Prostate gland (tissue), 2 donors: ENCODE results near the gene ABLIM1. TPM values are rescaled to one million over a fixed set of nuclear protein-coding genes. Genes with fewer than 3 reads are reported as not detected.
A peak's percentile ranks its signal among the peaks of the same experiment; 100 is the strongest.

Source experiments
- DNase-seq: peaks from one replicate; pipeline ENCODE4 v3.0.0-alpha.2; 2019; ENCODE audit warnings: low spot score
- H3K27ac ChIP-seq, 2 donors: fragments of 200-600 bp; sonication (generic); 2 replicates each; pipeline ENCODE4 v1.5.1; 2017 to 2019
- H3K27me3 ChIP-seq: fragments of 200-600 bp; sonication (generic); replicated peaks from 2 replicates; pipeline ENCODE4 v1.5.1; 2019; ENCODE audit not compliant: insufficient read depth
- H3K36me3 ChIP-seq, 2 donors: fragments of 200-600 bp; sonication (generic); 1 replicate in 1 of 2; 2 replicates in 1 of 2; pipeline versions ENCODE4 v1.5.1 to v1.8.1; 2017 to 2019
- H3K4me1 ChIP-seq: fragments of 200-600 bp; sonication (generic); replicated peaks from 2 replicates; pipeline ENCODE4 v1.5.1; 2019
- H3K4me3 ChIP-seq, 2 donors: fragments of 200-600 bp; sonication (generic); 2 replicates each; pipeline ENCODE4 v1.5.1; 2017 to 2019
- H3K9me3 ChIP-seq: fragments of 200-600 bp; sonication (generic); 2 replicates; pipeline ENCODE4 v1.5.1; 2017
- CTCF ChIP-seq, 4 experiments: fragments of 200-600 bp in 2 of 4; fragments of 450-650 bp in 2 of 4; sonication (generic) in 2 of 4; IDR thresholded peaks; 1 replicate in 3 of 4; 2 replicates in 1 of 4; pipeline ENCODE4 v1.5.1; 2016 to 2019; ENCODE audit warnings: antibody characterized with exemption in 4 of 4, mild to moderate bottlenecking in 2 of 4, moderate library complexity in 2 of 4
- POLR2A ChIP-seq: fragments of 450-650 bp; IDR thresholded peaks from one replicate; pipeline ENCODE4 v1.6.1; 2016; ENCODE audit warnings: antibody characterized with exemption, mild to moderate bottlenecking
- POLR2AphosphoS5 ChIP-seq: sonication (generic); formaldehyde crosslinking; IDR thresholded peaks from one replicate; pipeline ENCODE4 v1.6.1; 2017; ENCODE audit warnings: antibody characterized with exemption
- WGBS: methylation state at CpG from one replicate; pipeline ENCODE4 v1.1.5; 2018; 5-methylcytosine and 5-hydroxymethylcytosine counted together
- intact Hi-C: fragments of 100-400 bp; cut with DNase I; formaldehyde crosslinking; loops from one replicate; pipeline ENCODE4 v1.14.2; 2022
- total RNA-seq, 2 donors: library from RNA; depleted of rRNA; stranded (reverse); fragments of >200 nt; gene quantifications; one replicate each; pipeline ENCODE4 v1.1.0, GENCODE V29; 2016

The ABLIM1 gene
- total RNA-seq, 2 donors from 2014 or later, result 43.9 to 138 TPM

- Histone ChIP-seq H3K27me3 (no peaks in the 10 kb centered on the region), H3K9me3 (no peaks in the 10 kb centered on the region), H3K4me3 (no peak overlapping the region), H3K27ac (no peak overlapping the region), H3K4me1 (no peaks in the 10 kb centered on the region), H3K36me3 (no peaks in the 10 kb centered on the region)
- TF ChIP-seq POLR2A (no peak), CTCF (IDR thresholded peaks at IDR 0.05) (no peak), POLR2AphosphoS5 (no peak)
- DNase-seq, result no peak
- intact Hi-C loops, result no loop called here
- WGBS, result 73% methylated on average over 3 of the region's 3 CpGs
These were observed 12.4 kb downstream of the ABLIM1 start for GRCh38 chr10:114645706-114646105.

- intact Hi-C loops, result no loop called here
- Histone ChIP-seq H3K27me3 (no peaks in the 10 kb centered on the region), H3K36me3 (no peaks in the 10 kb centered on the region), H3K4me1 (no peaks in the 10 kb centered on the region), H3K9me3 (no peaks in the 10 kb centered on the region), H3K4me3 (no peak overlapping the region), H3K27ac (no peak overlapping the region)
- DNase-seq, result no peak
- 70% methylated on average over 2 of the region's 2 CpGs for WGBS
- TF ChIP-seq POLR2AphosphoS5, result no peak
- TF ChIP-seq POLR2A, result no peak
- TF ChIP-seq CTCF (IDR thresholded peaks at IDR 0.05), result no peak
These were observed 14.9 kb downstream of the ABLIM1 start for GRCh38 chr10:114643158-114643557.

DNA sequence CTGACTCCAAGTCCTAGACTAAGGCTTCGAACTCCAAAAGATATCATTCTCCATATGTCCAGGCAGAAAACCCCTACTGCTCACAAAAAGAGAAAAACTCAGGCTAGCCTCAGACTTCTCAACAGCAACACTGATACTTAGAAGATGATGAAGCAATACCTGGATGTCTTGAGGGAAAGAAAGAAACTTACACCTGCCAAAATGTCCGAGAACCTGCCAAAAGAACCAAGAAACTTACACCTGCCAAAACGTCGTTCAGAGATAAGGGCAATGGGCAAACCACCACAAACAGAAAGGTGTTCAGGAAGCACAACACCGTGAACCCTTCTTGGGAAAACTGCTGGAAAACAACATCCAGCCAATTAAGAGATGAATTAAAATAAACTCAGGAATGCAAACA, 15.3 kb downstream of the ABLIM1 start:
- Histone ChIP-seq H3K36me3 (no peaks in the 10 kb centered on the region), H3K4me1 (no peaks in the 10 kb centered on the region), H3K4me3 (no peak overlapping the region), H3K27me3 (no peaks in the 10 kb centered on the region), H3K9me3 (no peaks in the 10 kb centered on the region), H3K27ac (no peak overlapping the region)
- intact Hi-C loops, result no loop called here
- WGBS, result 57% methylated on average over 5 of the region's 5 CpGs
- peak; percentile 19 for DNase-seq
- TF ChIP-seq POLR2AphosphoS5, result peak; percentile 32
- no peak for TF ChIP-seq CTCF (IDR thresholded peaks at IDR 0.05)

DNA sequence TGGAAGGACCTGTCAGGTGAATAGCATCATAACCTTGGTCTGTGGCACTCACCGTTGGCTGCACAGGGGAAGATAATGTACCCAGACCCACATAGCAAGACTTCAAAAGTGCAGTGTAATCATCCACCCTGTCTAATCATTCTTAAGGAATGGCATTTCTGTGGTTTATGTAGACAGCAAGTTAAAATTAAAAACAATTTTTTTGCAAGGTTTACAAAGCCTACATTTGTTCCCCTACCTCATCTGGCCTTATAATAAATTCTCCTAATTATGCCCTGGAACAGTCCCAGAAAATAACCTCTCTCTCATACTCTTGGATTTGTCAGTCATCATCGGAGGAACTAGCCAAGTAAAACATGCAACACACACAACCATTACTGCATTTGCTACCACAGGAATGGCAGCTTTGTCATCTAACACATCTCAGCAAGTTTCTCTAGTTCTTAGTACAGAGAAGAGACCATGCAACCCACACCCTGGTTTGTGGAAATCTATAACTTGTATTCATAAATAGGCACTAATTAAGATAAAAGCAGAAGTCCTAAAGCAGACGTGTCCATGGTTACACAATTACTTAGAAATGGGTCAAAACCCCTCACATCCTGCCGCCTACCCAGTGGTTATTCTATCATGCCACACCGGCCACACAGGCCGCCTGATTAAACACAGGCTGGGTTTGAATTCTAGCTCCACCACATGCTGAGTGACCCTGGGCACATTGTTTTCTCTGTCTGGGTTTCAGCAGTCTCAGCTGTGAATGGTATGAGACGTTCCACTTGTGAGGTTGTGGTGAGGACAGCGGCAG, 19.1 kb downstream of the ABLIM1 start:
- WGBS, result 81% methylated on average over 8 of the region's 8 CpGs
- Histone ChIP-seq H3K27me3 (no peaks in the 10 kb centered on the region), H3K4me3 (no peak overlapping the region), H3K36me3 (no peaks in the 10 kb centered on the region), H3K9me3 (no peaks in the 10 kb centered on the region), H3K27ac (no peak overlapping the region), H3K4me1 (no peaks in the 10 kb centered on the region)
- intact Hi-C loops, result no loop called here
- TF ChIP-seq CTCF (IDR thresholded peaks at IDR 0.05) (no peak), POLR2A (no peak), POLR2AphosphoS5 (no peak)
- no peak for DNase-seq
